ENCODE measurements around the gene KRT10. TPM values are rescaled to one million over a fixed set of nuclear protein-coding genes. Genes with fewer than 3 reads are reported as not detected.
"Not testable (repeated sequence)": the region's sequence is repeated elsewhere in the genome, so short reads cannot be mapped to it uniquely, and the experiment has no call there.

KRT10 gene
- polyA plus RNA-seq, 1 donor (not counting 4 experiments of a cell fraction or from before 2014, with no cell fraction given): 67.9 TPM

- Histone ChIP-seq H3K4me1 (ENCODE audit: control insufficient read depth, extremely low read depth, insufficient read depth, low read length) (peaks cover 13% of the 10 kb centered on the region), H3K4me2 (ENCODE audit: control insufficient read depth, extremely low read depth, insufficient read depth, low read depth, low read length) (no peak overlapping the region), H3K79me2 (ENCODE audit: control insufficient read depth, insufficient read depth, low read length) (peaks cover 12% of the 10 kb centered on the region), H3K4me3 (ENCODE audit: control insufficient read depth in 2 of 3, extremely low read depth in 1 of 3, insufficient read depth in 2 of 3, low read depth in 1 of 3, low read length in 3 of 3) (no peak overlapping the region), H3K27me3 (ENCODE audit: control insufficient read depth, extremely low read depth, insufficient read depth, low read length) (no peaks in the 10 kb centered on the region), H3K9ac (ENCODE audit: control insufficient read depth, extremely low read depth, insufficient read depth, low read length) (no peak overlapping the region), H2AFZ (ENCODE audit: control insufficient read depth, low read length) (no peak overlapping the region), H3K27ac (ENCODE audit: control insufficient read depth, insufficient read depth, low read length) (no peak overlapping the region), H3K9me3 (ENCODE audit: control insufficient read depth, low read depth, low read length) (no peaks in the 10 kb centered on the region), H3K9me1 (ENCODE audit: control insufficient read depth, extremely low read depth, insufficient read depth, low read length) (no peaks in the 10 kb centered on the region), H3K36me3 (ENCODE audit: control insufficient read depth in 2 of 2, extremely low read depth in 1 of 2, insufficient read depth in 2 of 2, low read length in 2 of 2) (peaks cover 3 to 8% of the 10 kb centered on the region in 2 experiments), H4K20me1 (ENCODE audit: control insufficient read depth, extremely low read depth, insufficient read depth, low read length) (no peaks in the 10 kb centered on the region)
- no peak for DNase-seq (ENCODE audit: low read depth, low spot score)
- FAIRE-seq: no peak
- dilution Hi-C loops (cut with MboI; ENCODE audit: extremely low pct_ligation_motif_present, low sequenced_read_pairs): no loop called here
- TF ChIP-seq CTCF (optimal IDR thresholded peaks at IDR 0.05 in 1 of 3, IDR thresholded peaks at IDR 0.05 in 1 of 3, conservative IDR thresholded peaks at IDR 0.05 in 1 of 3; ENCODE audit: extremely low read depth in 1 of 3, insufficient read depth in 2 of 3, low read length in 3 of 3) (no peak), EZH2 (IDR thresholded peaks at IDR 0.05; ENCODE audit: low read length) (no peak)
These were observed 5.8 kb downstream of the KRT10 start for GRCh38 chr17:40816569-40816968.

DNA sequence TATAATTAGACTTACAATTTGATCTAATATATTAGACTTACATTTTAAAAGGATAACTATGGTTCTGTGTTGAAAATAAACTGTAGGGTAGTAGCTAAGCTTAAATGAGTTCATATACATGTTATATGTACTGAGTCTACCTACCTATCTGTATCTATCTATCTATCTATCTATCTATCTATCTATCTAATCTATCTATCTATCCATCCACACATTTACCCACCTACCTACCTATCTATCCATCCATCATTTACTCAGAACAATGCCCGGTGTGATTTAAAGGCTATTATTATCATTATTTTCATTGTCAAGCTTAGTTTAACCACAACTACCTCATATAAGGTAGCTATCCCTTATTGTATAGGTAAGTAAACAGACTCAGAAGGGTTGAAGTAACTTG is 7.0 kb downstream of the KRT10 start:
- DNase-seq (ENCODE audit: low read depth, low spot score) (no peak), FAIRE-seq (no peak)
- Histone ChIP-seq H3K9ac (ENCODE audit: control insufficient read depth, extremely low read depth, insufficient read depth, low read length) (no peak overlapping the region), H3K4me1 (ENCODE audit: control insufficient read depth, extremely low read depth, insufficient read depth, low read length) (peaks cover 12% of the 10 kb centered on the region), H3K4me2 (ENCODE audit: control insufficient read depth, extremely low read depth, insufficient read depth, low read depth, low read length) (no peak overlapping the region), H4K20me1 (ENCODE audit: control insufficient read depth, extremely low read depth, insufficient read depth, low read length) (no peaks in the 10 kb centered on the region), H3K36me3 (ENCODE audit: control insufficient read depth in 2 of 2, extremely low read depth in 1 of 2, insufficient read depth in 2 of 2, low read length in 2 of 2) (peaks cover 3 to 8% of the 10 kb centered on the region in 2 experiments), H3K27me3 (ENCODE audit: control insufficient read depth, extremely low read depth, insufficient read depth, low read length) (no peaks in the 10 kb centered on the region), H3K27ac (ENCODE audit: control insufficient read depth, insufficient read depth, low read length) (no peak overlapping the region), H2AFZ (ENCODE audit: control insufficient read depth, low read length) (no peak overlapping the region), H3K79me2 (ENCODE audit: control insufficient read depth, insufficient read depth, low read length) (peaks cover 9% of the 10 kb centered on the region), H3K9me3 (ENCODE audit: control insufficient read depth, low read depth, low read length) (no peaks in the 10 kb centered on the region), H3K4me3 (ENCODE audit: control insufficient read depth in 2 of 3, extremely low read depth in 1 of 3, insufficient read depth in 2 of 3, low read depth in 1 of 3, low read length in 3 of 3) (no peak overlapping the region), H3K9me1 (ENCODE audit: control insufficient read depth, extremely low read depth, insufficient read depth, low read length) (no peaks in the 10 kb centered on the region)
- TF ChIP-seq CTCF (optimal IDR thresholded peaks at IDR 0.05 in 1 of 3, IDR thresholded peaks at IDR 0.05 in 1 of 3, conservative IDR thresholded peaks at IDR 0.05 in 1 of 3; ENCODE audit: extremely low read depth in 1 of 3, insufficient read depth in 2 of 3, low read length in 3 of 3): no peak
- no peak for TF ChIP-seq EZH2 (IDR thresholded peaks at IDR 0.05; ENCODE audit: low read length)
- dilution Hi-C loops (cut with MboI; ENCODE audit: extremely low pct_ligation_motif_present, low sequenced_read_pairs): no loop called here

DNA sequence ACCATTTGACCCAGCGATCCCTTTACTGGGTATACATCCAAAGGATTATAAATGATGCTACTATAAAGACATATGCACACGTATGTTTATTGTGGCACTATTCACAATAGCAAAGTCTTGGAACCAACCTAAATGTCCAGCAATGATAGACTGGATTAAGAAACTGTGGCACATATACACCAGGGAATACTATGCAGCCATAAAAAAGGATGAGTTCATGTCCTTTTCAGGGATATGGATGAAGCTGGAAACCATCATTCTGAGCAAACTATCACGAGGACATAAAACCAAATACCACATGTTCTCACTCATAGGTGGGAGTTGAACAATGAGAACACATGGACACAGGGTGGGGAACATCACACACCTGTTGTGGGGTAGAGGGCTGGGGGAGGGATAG is 7.8 kb downstream of the KRT10 start:
- dilution Hi-C loops (cut with MboI; ENCODE audit: extremely low pct_ligation_motif_present, low sequenced_read_pairs); H3K36me3 ChIP-seq (ENCODE audit: control insufficient read depth in 2 of 2, extremely low read depth in 1 of 2, insufficient read depth in 2 of 2, low read length in 2 of 2); H3K27ac ChIP-seq (ENCODE audit: control insufficient read depth, insufficient read depth, low read length); H3K4me1 ChIP-seq (ENCODE audit: control insufficient read depth, extremely low read depth, insufficient read depth, low read length); H2AFZ ChIP-seq (ENCODE audit: control insufficient read depth, low read length); H3K4me3 ChIP-seq (ENCODE audit: control insufficient read depth in 2 of 3, extremely low read depth in 1 of 3, insufficient read depth in 2 of 3, low read depth in 1 of 3, low read length in 3 of 3); H3K9ac ChIP-seq (ENCODE audit: control insufficient read depth, extremely low read depth, insufficient read depth, low read length); DNase-seq (ENCODE audit: low read depth, low spot score); H3K79me2 ChIP-seq (ENCODE audit: control insufficient read depth, insufficient read depth, low read length); H3K27me3 ChIP-seq (ENCODE audit: control insufficient read depth, extremely low read depth, insufficient read depth, low read length); H3K4me2 ChIP-seq (ENCODE audit: control insufficient read depth, extremely low read depth, insufficient read depth, low read depth, low read length); H3K9me3 ChIP-seq (ENCODE audit: control insufficient read depth, low read depth, low read length); FAIRE-seq; H4K20me1 ChIP-seq (ENCODE audit: control insufficient read depth, extremely low read depth, insufficient read depth, low read length); H3K9me1 ChIP-seq (ENCODE audit: control insufficient read depth, extremely low read depth, insufficient read depth, low read length): not testable (repeated sequence)

All from keratinocyte (primary cell).